ENCODE measurements around the gene C10orf67.

C10orf67 gene

GRCh38 chr10:23196915-23197314 lies 147.7 kb downstream of the C10orf67 start:
- no peak for DNase-seq (ENCODE audit: low read depth)

GRCh38 chr10:23195846-23196600 lies 148.6 kb downstream of the C10orf67 start:
- DNase-seq (ENCODE audit: low read depth) = no peak

- DNase-seq (ENCODE audit: low read depth) = no peak
These were observed 149.4 kb downstream of the C10orf67 start for GRCh38 chr10:23194966-23195845.

GRCh38 chr10:23194471-23194965 lies 150.1 kb downstream of the C10orf67 start:
- DNase-seq (ENCODE audit: low read depth) = no peak

GRCh38 chr10:23193435-23194074 lies 151.0 kb downstream of the C10orf67 start:
- DNase-seq (ENCODE audit: low read depth) = no peak

- no peak for DNase-seq (ENCODE audit: low read depth)
These were observed 151.7 kb downstream of the C10orf67 start for GRCh38 chr10:23192712-23193434.

GRCh38 chr10:23191764-23192711 lies 152.6 kb downstream of the C10orf67 start, which contains the start of gene PTF1A:
Gene PTF1A (plus strand): TSS chr10:23192312. CDS start chr10:23192531, 219 bp downstream.
- no peak for DNase-seq (ENCODE audit: low read depth)

- DNase-seq (ENCODE audit: low read depth) = no peak
These were observed 153.5 kb downstream of the C10orf67 start for GRCh38 chr10:23190872-23191763.

- no peak for DNase-seq (ENCODE audit: low read depth)
These were observed 155.6 kb downstream of the C10orf67 start for GRCh38 chr10:23189024-23189423.

GRCh38 chr10:23187155-23187554 lies 157.4 kb downstream of the C10orf67 start:
- DNase-seq (ENCODE audit: low read depth) = no peak

- DNase-seq (ENCODE audit: low read depth) = no peak
These were observed 157.9 kb downstream of the C10orf67 start for GRCh38 chr10:23186697-23187096.

GRCh38 chr10:23186178-23186577 lies 158.4 kb downstream of the C10orf67 start:
- DNase-seq (ENCODE audit: low read depth) = no peak

GRCh38 chr10:23174977-23175512 lies 169.6 kb downstream of the C10orf67 start:
- DNase-seq (ENCODE audit: low read depth) = no peak

- no peak for DNase-seq (ENCODE audit: low read depth)
These were observed 170.3 kb downstream of the C10orf67 start for GRCh38 chr10:23174074-23174976.

GRCh38 chr10:23173214-23174073 lies 171.2 kb downstream of the C10orf67 start:
- no peak for DNase-seq (ENCODE audit: low read depth)

GRCh38 chr10:23172429-23173213 lies 172.0 kb downstream of the C10orf67 start:
- DNase-seq (ENCODE audit: low read depth) = no peak

Data from stimulated activated CD8-positive, alpha-beta memory T cell treated with anti-CD3 and anti-CD28 coated beads, Interleukin-4, amount 100 ng/mL, for 24 hours (primary cell).